ENCODE measurements around the gene TRPM1.

The TRPM1 gene

DNA sequence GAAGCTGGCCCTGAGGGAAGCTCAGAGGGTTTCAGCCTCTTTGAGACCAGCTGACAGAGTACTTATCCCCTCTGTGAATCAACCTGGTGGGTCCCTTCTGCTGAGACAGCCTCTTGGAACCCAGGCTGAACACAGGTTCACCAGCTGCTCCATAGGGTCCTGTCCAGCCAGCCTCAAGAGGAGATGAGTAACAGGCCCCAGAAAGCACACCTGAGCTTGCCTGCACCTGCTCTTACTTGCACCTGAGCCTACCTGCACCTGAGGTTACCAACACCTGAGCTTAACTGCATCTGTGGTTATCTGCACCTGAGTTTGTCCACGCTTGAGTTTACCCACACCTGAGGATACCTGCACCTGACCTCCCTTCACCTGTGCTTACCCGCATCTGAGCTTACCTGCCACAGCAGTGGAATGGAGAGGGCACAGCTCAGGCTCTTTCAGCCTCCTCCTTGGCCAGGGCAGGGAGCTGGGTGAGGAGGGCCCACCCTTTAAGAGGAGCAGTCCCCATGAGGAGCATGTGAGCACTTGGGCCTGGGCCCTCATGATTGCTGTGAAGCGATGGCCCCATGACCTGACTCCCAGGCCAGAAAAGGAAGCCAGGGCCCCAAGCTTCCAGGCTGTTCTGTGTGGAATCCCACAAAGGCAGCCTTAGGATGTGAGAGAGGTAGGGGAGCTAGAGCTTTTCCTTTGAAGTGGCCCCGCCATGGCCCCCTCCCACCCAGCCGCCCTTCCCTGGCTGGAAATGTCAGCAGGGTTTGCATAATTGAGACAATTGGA lies at the start of gene TRPM1:
Gene TRPM1 (minus strand): TSS at position 464 of the 777 bp plus-strand sequence. CDS start 20,370 bp downstream, outside the sequence.
- no peak for DNase-seq (ENCODE audit: low read depth in 3 of 3)

DNA sequence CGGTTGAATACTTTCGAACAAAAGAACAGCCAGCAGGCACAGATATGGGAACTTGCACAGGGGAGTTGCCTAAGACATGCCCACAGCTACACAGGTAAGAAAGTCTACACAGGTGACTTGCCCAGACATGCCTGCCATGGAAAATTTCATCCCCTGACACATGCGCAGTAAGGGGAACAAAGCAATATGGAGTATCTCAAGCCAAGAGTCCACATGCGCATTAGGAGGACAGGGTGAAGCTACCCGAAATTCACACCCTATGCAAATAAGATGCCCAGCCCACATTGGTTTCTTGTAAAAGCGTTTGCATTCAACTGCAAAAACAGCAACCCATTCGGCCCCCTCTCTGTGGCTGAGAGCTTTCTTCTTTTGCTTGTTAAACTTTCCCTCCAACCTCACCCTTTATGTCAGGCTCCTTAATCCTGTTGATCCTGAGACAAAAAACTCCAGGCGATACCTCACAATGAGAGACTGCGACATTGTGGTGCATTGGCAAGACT lies 49.3 kb upstream of the TRPM1 start:
- DNase-seq (ENCODE audit: low read depth in 3 of 3) = no peak

DNA sequence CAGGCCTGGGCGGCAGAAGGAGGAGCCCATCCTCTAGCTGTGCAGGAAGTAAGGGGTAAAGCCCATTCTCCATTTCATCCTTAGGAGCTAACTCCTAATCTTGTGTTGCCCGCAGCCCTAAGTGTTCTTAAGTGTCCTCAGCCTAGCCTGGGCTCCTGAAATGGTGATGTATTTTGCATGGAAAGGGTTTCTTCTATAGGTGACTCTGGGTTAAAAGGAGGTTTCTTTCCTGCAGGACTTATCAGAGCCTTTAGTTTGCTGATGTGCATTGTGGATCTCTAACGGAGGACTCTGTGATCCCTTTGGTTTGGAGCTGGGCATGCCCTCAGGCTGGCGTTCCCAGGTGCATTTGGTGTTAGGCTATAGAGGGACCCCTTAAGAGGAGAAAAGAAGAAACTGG lies 48.5 kb upstream of the TRPM1 start:
- no peak for DNase-seq (ENCODE audit: low read depth in 3 of 3)

DNA sequence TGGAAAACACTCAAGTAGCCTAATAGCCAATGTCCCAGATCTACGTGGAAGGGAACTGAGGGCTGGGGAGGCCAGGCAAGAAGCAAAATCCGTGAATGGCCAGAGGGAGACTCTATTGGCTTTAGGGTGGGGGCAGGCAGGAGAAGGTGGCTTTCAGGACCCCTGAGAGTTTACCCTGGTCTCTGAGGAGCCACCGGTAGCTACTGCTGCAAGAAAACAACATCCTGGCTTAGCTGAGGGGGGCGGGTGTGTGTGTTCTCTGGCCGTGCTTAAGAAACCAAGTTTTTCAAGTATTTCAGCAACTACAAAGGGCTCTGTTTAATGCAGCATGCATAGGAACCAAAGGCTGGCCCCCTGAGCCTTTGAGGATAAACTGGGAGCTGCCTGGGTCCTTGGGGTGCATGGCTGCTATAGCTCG lies 47.6 kb upstream of the TRPM1 start:
- DNase-seq (ENCODE audit: low read depth in 3 of 3) = no peak

DNA sequence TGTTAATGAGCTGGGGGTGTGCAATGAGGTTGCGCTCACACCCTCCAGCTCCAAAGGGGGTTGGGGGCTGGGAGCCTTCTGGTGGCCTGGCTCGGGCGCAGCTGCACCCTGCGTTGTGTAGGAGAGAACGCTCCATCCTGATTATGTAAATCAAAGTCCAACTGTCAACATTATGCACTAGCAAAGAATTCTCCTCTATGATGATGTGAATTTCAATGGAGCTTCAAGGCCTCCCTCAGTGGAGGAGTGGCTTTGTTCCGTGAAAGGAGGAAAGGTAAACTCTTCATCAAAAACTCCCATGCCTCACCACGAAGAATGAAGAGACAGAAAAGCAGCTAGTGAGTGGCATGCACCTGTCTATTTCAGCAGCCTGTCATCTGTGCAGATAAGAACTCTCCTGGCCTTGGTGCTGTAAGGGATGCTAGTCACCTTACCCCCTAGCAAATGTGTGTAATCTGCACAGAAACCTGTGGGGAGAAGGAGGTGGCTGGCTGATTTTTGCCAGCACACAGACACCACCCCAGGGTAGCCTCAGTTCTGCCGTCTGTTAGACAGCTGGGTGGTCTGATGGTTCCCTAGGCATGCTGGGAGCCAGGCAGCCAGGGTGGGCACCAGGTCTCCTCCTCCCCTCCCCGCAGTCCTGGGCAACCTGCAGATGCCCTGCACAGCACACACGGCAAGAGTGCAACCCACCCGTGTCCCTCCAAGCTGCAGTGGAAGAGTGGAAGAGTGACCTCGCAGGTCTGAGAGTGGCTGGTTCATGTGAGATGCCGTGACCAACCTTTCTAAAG lies 47.0 kb upstream of the TRPM1 start:
- no peak for DNase-seq (ENCODE audit: low read depth in 3 of 3)

DNA sequence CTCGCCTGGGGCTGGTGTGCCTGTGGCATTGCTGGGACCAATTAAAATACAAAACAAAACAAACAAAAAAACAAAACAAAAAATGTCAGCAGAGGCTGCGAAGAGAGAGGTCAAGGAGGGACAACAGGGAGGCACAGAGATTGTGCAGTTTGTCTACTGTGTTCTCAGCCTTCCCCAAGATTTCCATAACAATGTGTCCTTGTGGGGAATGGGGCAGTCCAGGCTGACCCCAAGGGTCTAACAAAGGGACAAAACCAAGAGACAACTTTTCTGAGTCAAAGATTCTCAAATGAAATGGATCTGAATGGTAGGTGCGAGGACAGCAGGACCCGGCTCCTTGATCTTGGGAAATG lies 46.4 kb upstream of the TRPM1 start:
- no peak for DNase-seq (ENCODE audit: low read depth in 3 of 3)

DNA sequence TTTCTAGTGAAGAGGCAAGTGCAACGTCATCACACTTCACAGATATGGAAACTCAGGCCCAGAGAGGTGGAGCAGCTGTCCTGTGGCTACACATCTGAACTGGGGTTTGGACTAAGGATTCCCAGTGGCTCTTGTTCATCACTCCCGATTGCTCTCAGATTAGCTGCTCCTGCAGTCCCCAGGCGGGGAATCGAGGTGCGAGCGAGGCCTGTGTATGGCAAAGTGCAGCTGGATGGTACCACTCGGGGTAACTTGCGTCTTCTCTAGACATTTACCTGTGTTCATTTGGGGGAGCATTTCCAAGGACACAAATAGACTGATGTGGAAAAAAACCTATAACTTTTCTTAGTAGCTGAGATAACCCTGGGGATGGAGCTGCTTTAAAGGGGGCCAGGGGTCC lies 45.9 kb upstream of the TRPM1 start:
- DNase-seq (ENCODE audit: low read depth in 3 of 3) = no peak

DNA sequence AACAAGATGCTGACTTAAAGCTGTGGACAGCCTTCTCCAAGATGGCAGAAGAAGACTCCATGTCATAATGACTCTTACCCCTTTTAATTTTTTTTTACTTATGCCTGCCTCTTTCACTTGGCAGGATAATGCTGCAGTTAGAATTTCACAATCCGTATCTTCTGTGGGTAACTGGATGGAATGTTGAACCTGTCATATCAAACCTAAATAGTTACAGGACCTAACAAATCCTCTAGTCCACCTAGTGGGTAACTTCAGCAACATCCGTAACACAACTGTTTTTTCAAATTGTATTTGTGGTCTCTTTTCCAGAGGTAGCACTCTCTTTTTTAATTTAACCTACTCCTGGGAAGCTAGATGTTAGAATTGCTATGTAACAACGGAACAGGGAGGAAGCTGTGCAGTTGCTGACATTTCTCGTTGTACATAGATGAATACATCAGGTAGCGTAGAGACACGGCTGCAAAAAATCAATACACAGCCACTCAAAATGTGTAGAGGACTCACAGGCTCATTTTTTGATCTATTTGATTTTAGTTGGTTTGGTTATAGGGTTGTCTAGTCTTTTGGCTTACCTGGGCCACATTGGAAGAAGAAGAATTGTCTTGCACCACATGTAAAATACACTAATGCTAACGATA lies 43.9 kb upstream of the TRPM1 start:
- no peak for DNase-seq (ENCODE audit: low read depth in 3 of 3)

DNA sequence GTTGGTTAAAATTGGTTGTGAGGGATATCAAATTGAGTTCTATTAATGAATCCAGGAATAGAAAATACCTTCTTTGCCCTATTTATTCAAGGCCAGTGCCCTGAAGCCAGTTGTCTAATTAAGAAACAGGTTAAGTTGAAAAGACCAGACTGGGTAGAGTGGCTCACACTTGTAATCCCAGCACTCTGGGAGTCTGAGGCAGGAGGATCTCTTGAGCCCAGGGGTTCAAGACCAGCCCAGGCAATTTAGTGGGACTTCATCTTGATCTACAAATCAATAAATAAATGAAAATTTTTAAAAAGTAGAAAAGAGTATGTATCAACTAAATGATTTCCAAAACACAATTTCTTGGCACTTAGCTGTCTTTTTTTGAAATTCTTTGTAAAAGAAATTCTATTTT lies 40.3 kb upstream of the TRPM1 start:
- DNase-seq (ENCODE audit: low read depth in 3 of 3) = no peak

DNA sequence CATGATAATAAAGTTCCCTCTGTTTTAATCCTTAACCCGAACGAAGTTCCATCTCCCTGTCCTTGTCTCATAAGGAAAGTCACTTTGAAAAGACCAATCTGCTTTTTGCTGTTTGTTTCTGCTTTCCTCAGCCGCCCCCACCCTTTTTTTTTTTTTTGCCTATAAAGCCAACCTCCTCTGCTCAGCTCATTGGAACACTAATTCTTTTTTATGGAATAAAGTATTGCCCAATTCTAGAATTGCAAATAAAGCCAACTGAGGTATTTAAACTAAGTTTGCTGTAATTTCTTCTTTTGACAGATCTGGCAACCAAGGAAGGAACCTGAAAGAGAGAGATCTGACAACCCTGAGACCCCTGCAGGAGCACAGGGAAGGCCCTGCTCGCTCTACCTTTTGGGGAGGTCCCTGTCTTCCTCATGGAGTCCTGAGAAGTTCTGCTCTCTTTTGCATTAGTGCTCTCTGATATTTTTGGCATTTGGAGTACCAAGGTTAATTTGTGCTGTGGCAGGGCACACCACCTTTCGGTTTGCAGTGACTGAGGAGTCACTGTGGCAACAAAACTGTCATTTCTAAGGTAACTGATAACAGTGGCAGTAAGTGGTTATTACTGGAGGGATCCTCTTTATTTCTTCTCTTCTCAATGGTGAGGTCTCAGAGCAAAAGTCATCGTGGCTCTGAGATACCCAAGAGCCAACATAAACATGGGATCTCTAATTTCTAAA lies 35.2 kb upstream of the TRPM1 start:
- no peak for DNase-seq (ENCODE audit: low read depth in 3 of 3)

DNA sequence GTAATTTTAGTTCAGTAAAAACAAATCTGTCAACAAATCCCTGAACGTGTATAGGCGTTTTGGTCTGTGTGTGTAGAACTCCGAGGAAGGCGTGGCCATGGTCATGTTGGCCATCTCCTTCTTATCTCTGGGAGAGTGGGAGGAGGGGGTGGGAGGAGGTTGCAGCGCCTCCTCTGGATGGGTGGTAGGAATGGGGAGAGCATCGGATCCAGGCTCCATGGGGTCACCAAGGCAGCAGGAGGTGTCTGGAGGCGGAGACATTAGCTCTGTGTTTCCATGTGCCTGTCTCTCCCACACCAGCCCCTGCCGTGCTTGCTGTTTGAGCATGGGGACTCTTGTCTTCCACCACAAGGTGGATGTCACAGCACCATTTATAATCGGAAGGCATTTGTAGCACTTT lies 34.5 kb upstream of the TRPM1 start:
- no peak for DNase-seq (ENCODE audit: low read depth in 3 of 3)

DNA sequence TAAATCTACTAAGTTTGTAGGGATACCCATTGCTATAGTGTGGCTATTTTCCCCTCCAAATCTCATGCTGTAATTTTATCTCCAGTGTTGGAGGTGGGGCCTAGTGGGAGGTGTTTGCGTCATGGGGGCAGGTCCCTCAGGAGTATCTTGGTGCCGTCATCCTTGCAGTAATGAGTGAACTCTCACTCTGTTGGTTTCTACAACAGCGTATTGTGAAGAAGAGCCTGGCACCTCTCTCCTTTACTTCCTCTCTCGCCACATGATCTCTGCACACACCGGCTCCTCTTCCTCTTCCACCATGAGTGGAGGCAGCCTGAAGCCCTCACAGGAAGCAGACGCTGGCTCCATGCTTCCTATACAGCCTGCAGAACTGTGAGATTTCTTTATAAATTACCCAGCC lies 34.0 kb upstream of the TRPM1 start:
- no peak for DNase-seq (ENCODE audit: low read depth in 3 of 3)

DNA sequence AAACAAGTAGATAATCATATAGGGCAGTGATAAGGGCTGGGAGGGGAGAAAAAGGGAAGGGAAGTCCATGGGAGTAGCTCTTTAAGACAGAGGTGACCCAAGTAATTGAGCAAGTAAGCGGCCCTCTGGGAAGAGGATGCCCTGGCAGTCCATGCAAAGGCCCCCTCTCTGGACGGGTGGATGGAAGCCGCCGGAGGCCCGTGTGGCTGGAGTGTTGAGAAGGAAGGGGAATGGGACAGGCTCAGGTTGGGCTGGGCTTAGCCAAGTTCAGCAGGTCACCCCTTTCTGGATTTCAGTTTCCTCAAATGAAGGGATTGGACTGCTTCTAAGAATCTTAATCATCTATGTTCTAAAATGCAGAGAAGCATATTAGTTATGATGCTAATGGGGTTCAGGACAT lies 32.4 kb upstream of the TRPM1 start:
- no peak for DNase-seq (ENCODE audit: low read depth in 3 of 3)

DNA sequence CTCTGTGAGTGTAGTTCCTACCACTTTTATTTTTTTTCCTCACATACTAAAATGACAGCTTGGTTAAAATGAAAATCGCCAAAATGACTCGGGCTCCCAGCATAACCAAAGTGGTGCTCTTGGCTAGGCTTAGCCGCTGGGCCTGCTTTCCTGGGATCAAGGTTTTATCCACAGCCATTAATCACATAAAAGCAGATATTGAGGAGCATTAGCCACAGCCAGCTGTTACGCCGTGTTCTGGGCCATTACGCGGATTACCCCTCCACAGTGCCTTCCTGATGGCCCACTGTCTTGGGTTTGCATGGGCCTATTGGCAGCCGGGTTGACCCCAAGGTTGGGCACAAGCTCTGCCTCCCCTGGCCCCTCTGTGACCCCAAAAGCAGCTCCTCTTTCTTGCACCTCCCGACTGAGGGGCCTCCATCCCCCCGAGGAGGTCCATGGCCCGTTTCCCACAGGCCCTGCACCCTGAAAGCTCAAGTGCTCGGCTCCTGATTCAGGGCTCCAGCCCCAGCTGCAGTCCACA lies 30.4 kb upstream of the TRPM1 start:
- no peak for DNase-seq (ENCODE audit: low read depth in 3 of 3)

DNA sequence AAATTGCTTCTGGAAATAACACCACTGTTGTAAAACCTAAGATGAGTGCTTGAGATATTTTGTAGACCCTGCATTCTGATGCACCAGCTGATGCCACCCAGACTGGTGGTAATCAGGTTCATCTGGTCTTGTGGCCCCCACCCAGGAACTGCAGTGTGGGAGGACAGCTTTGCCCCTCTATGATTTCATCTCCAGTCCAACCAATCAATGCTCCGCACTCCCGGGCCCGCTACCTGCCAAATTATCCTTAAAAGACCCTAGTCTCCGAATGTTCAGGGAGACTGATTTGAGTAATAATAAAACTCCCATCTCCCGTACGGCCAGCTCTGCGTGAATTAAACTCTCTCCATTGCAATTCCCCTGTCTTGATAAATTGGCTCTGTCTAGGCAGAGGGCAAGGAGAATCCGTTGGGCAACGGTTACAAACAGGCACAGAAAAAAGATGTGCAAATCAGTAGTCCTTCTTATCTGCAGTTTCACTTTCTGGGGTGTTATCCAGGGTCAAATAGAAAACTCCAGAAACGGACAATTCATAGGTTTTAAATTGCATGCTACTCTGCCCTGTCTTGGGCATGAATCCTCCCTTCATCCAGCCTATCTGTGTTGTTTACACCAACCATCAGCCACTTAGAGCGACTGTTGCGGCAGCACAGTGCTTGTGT lies 29.2 kb upstream of the TRPM1 start:
- no peak for DNase-seq (ENCODE audit: low read depth in 3 of 3)

DNA sequence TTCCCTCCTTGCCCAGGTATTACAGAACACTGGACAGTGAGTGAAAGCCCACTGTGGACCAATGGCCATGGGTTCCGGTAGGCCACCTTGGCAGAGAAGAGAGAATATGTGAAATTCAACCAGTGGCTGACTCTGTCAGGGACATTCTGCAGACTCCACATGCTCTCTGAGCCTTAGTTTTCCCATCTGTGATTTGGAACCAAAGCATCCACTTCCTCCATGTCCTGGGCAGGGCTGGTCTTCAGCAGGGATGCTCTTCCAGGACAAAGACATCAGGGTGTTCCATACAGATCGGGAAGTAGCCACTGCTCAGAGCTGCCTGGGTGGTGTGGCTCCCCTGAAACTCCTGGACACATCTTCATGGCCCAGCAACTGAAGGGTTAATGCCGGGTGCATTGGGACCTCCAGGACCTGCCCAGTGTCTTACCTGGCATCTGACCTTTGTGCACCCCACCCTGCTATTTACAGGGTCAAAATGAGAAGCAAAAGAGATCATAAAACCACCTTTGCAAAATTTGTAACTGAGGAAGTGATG lies 28.3 kb upstream of the TRPM1 start:
- DNase-seq (ENCODE audit: low read depth in 3 of 3) = no peak

DNA sequence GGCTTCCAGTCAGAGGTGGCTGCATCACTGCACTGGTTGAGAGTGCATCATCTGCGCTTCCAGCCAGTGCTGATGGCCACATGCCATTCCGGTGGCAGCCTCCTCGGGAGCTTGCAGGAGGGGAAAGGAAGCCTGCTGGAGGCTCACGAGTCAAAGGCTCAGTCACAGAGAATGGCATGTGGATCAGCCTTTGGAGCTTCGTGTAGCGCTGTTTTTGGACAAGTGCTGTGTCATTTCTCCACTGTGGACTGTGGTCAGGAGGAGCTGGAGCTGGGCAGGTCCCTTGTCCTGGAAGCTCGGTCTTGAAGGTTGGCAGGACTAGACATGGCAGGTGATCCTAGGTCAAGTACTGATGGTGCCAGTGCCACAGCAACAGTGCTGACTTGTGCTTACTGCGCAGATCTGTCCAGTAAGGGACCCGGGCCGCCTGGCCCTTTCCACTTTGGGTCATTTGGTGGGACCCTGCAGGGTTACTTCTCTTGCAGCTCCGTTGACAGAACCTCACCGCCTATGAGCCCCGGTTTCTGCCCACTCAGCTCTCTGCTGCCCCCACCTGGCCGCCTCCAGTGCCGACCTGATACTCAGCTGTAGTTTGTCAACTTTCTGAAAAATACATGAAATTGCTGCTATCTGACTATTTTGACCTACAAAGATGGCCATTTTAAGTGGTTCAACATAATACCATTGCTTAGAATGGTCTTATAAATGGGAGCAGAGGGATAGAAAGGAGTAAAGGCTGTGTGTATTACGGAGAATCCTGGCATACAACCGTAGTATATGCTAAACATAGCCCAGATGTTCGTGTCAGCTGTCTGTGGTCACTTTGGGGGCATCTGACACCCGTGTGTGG lies 27.6 kb upstream of the TRPM1 start:
- peak; percentile 51 to 74 (median 54) for DNase-seq (ENCODE audit: low read depth in 3 of 3)

DNA sequence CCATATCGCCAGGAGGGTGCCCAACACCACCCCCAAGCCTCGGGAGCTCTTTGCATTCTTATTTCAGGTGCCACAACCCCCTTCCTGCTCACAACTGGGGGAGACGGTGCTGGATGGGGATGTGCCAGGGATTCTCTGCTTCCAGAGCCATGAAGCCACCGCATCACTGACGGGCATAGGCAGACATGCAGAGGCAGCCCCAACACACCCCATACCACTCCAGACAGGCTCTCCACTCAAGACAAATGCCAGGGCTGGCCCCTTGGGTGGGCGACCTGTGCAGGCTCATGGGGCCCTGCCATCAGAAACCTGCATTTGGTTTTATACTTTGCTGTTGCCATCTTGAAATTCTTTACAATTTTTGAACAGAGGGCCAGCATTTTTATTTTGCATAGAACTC lies 27.0 kb upstream of the TRPM1 start:
- no peak for DNase-seq (ENCODE audit: low read depth in 3 of 3)

DNA sequence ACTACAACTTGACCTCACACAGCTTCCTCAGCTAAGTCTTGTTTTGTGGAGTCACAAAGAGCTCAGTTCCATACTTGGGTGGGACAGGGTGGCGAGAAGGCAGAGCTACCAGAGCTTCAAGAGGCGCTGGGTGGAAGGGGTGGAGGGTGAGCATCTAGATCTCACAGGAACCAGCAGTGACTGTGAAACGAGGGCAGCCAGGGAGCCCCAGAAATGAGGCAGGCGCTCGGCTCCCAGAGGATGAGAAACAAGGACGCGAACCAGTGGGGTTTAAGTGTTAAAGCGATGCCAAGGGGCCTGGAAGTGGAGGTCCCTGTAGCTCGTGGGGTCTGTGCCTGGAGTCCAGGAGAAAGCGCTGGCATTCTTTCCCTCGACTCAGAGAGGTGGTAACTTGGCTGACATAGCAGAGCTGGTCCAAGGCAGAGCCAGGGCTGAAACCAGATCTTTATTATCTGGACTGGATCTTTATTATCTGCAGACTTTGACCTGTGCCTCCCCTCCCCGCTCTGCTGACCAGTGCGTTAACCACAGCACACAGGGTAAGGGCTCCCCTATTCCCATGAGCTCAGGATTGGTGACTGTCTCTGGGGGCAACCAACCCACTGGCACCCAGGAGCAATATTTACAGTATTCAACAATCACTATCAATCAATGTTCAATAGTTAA lies 26.2 kb upstream of the TRPM1 start:
- no peak for DNase-seq (ENCODE audit: low read depth in 3 of 3)

All from stimulated activated CD4-positive, alpha-beta T cell treated with anti-CD3 and anti-CD28 coated beads, TNF-alpha, amount 100 ng/mL, for 24 hours (primary cell).